GM18873 (cell line): ENCODE data around the gene OXCT2.

Experiments used
- ATAC-seq: cut with Tn5 transposase; IDR thresholded peaks from one replicate; pipeline ENCODE4 v1.9.1; 2021; ENCODE audit warnings: mild to moderate bottlenecking, moderate library complexity, moderate number of reproducible peaks; ENCODE audit not compliant: unreplicated experiment, low FRiP score

Gene OXCT2

DNA sequence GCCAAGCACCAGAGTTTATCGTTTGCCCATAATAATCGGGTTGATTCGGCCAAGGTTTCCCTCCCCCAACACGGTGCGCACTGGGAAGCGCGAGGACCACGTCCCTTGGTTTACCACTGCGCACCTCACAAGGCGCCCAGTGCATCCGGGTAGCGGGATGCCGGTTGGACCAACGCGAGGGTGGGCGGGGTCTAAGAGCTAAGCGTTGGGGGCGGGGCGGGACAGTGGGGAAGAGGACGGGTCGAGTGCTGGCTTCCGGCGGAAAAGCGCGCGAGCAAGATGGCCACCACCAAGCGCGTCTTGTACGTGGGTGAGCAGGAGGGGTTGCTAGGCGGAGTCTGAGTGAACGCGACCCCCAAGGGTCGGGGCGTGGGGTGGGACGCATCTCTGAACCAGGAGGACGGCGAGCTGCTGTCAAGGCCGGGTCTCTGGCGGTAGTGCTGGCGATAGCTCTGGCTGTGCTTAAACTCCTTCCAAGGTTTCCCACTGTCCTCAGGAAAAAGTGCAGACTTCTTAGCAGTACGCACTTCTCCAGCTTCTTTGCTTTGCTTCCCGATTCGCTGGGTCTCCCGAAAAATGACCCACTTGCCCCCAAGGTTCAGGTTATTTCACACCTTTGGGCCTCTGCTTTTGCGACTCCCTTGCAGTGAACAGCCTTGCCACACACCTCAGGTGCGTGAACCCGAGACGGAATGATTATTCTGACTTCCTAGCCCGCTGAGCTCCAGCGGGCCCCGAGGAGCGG lies 32.4 kb downstream of the OXCT2 start, which contains the start of gene PPIE:
TSS of gene PPIE (plus strand) at position 261 of the 745 bp plus-strand sequence. CDS start at position 280, 19 bp downstream.
- ATAC-seq, result no peak

DNA sequence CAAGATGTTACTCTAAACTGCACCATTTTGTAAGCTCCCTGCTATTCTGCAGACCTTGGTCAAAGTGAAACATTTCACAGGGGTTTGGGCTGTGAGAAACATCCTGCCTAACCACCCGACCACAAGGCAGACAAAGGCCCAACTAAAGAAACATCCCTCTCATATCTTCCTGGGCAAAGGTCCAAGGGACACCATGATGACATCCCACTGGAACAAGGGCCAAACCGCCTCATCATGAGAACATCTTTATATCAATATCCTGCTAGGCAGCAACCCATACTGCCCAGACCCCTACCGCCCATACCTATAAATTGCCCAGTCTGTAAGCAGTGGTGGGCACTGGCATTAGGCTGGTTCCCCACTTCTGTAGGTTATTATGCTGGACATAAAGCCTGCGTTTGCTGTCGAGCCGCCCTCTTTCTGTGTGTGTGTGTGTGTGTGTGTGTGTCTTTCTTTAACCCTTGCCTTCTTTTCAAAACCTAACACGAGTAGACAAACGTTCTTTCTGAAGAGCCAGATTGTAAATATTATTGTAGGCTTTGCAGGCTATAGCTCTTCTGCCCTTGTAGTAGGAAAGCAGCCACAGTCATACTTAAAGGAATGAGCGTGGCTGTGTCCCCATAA lies 33.5 kb downstream of the OXCT2 start:
- ATAC-seq, result no peak

DNA sequence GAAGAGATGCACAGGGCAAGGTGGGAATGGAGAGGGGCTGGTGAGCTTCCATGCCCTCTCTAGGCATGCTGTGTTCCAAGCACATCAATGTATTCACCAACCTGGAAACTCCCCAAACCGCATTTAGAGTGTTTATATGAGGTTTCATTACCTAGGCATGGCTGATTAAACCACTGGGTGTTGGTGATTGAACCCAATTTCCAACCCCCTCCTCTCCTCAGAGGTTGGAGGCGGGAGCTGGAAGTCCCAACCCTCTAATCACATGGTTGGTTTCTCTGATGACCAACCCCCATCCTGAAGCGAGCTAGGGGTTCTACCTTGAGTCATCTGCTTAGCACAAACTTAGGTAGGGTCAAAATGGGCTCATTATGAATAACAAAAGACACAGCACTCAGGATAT lies 35.4 kb downstream of the OXCT2 start:
- ATAC-seq, result no peak

DNA sequence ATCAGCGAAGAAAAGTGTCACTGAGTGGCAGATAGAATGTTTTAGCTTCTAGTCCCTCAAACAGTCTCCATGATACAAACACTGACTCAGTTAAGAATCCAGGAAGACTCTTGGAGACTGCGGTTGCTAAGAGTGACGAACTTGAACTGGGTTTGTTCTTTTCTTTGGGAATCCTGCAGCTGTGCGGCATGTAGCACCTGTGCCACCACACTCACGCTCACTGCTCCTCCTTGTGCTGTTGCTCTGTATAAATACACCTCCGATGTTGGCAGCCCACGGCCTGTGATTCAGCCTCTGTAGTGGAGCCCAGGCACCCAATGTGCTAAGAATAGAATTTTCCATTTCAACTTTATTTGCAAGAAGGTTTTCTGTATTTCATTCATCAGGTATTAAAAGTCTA lies 38.0 kb downstream of the OXCT2 start:
- no peak for ATAC-seq

DNA sequence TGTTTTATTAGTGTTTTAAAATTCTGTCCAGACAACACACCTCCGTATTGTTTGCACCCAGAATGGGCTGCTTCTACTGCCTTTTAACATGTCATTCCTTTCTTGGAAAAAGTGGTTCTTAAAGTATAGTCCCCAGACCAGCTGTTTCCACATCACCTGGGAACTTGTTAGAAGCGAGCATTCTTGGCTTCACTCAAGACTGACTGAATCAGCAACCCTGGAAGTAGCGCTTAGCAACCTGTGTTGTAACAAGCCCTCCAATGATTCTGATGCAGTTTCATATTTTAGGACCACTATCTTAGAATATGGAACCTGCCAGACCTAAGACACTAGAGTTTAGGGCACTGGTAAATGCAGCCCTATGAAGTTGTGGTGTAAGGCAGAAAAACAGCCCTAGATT lies 38.4 kb downstream of the OXCT2 start:
- ATAC-seq, result no peak

DNA sequence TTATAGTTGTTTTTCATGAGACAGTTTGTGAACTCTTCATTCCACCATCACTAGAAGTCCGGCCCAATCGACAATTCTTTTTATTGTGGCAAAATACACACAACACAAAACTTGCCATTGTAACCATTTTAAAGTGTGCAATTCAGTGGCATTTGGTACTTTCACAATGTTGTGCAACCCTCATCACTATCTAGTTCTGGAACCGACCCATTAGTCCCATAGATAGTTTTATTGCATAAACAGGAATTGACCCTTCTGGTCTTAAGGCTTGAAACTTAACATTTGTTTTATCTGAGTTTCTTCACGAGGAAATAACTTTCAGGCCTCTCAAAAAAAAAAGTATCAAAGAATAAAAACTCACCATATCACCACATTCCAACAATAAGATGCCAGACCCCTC lies 41.3 kb downstream of the OXCT2 start:
- ATAC-seq, result no peak

DNA sequence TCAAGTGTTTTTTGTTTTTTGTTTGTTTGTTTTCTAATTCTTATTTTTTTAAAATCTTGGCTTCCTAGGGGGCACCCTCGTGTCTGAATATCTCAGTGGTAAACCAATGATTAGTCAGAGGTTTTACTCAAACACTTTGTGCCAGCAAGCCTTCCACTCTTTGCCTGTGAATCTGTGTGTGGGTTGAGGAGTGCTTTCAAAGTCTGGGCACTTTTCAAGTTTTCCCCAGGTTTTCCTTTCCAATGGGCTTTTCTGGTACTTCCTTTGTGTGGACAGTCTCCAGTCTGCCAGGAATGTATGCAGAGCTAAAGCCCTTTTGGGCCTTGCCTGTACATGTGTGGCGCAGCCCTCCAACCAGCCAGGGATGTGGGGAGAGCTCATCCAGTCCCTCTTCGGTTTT lies 42.1 kb downstream of the OXCT2 start:
- no peak for ATAC-seq

DNA sequence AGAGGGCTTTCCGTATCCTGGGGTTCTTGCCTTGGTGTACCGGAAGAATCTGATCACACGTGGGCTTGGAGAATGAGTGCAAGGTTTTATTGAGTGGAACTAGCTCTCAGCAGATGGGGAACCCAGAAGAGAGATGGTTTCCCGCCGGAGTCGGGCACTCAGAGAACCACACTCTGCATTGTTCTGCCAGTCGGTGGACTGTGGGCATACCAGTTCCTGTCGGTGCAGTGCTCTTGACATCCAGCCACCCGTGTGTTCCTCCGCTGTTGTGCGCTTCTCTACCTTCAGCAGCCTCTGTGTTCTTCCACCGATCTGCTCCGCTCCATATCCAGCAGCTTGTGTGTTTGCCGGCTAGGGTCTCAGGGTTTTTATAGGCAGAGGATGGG lies 43.2 kb downstream of the OXCT2 start:
- ATAC-seq, result no peak

DNA sequence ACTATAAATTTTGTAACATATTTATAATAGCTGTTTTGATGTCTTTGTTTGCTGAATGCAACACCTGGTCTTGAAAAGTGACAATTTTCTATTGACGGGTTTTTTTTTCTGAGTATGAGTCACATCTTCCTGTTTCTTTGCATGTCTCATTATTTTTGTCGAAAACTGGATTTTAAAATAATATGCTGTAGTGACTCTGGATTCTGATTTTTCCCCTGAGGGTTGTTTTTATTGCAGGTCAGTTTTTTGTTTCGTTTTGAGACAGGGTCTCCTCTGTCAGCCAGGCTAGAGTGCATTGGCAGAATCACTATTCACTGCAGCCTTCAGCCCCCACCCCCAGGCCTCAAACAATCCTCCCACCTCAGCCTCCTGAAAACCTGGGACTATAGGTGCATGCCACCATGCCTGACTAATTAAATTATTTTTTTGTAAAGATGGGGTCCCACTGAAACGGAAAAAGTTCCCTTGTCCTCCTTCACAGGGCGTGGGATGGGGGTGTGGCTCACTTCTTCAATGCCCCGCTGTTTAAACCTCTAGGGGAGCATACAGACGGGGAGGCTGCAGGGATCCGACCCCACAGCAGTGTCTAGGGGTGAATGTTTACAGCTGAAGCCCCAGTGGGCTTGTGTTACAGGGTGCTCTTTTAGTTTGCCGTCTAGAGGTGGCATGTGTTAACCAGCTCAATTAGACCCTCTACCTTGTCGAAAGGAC lies 43.8 kb downstream of the OXCT2 start:
- ATAC-seq, result no peak

DNA sequence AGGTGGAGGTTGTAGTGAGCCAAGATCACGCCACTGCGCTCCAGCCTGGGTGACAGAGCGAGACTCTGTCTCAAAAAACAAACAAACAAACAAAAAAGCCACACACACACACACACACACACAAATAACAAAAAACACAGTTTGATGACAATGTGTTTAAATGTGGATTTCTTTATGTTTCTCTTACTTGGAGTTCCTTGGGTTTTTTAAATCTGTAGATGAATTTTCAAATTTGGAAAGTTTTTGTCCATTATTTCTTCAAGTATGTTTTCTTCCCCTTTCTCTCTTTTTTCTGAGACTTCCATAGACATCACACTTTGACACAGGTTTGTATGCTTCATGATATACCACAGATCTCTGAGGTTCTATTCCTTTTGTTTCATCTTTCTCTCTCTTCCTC lies 44.5 kb downstream of the OXCT2 start:
- ATAC-seq, result no peak

DNA sequence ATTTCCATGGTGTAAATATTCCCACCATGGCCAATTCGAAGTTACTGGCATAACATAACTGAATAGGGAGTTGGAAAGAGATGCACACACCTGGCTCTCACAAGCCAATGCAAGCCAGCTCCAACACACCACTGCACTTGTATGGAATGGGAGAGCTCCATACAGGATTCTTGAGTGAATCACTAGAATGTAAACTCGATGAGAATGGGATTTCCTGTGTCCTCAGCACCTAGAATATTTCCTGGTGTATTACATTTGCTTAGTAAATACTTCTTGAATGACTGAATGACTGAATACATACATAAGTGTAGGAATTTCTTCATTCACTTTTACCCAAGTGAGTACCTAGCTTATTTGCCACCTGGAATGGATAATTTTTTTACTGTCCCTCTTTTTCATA lies 48.7 kb downstream of the OXCT2 start:
- ATAC-seq, result no peak

DNA sequence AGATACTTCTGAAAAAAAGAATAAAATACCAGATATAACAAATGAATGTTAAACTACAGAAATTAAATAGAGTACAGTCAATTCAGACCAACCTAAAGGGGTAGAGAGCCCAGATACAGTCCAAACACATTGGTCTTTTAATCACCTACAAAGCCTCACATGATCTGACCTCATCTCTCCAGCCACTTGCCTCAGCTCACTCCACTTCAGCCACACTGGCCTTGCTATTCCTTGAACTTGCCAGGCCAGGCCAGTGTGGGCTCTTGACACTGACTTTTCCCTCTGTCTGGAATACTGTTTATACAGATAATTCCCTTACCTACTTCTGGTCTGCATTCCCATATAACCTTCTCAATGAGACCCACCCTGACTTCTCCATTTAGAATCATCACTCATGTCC lies 49.5 kb downstream of the OXCT2 start:
- ATAC-seq, result no peak

DNA sequence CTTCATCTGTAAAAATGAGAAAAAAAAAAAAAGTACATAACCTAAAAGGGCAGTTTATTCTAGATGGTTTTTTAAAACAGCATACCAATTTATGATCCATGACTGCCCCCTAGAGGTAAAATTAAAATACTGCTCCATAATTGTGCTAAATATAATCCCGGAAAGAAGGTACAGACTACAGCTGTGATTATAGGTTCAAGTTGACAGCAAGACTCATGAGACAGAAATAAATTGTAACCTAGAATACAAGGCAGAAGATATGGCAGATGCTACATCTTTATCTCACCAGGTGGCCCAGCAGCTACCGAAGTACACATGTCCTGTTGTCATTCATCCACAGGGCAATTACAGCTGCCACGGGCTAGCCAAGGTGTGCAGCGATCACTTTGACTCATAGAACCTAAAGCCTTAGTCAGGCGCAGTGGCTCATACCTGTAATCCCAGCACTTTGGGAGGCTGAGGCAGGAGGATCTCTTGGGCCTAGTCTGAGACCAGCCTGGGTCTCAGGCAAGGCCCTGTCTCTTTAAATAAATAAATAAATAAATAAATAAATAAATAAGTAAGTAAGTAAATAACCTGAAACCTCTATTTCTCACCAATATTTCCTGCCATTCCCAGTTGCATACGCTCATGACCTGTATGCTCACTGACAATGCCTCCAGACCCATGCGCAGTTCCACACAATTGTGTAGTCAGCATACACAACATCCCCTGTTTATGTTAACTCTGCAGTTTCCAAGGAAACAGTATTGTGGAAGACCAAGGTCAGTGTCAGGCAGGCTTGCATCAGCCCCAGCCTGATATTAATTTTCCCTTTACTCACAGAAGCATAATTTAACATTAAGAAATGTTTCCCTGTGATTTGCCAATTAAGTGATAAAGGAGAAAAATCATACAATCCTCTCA lies 50.8 kb downstream of the OXCT2 start:
- ATAC-seq, result no peak
